Measurements from ENCODE around the gene CAPZB.

The CAPZB gene

DNA sequence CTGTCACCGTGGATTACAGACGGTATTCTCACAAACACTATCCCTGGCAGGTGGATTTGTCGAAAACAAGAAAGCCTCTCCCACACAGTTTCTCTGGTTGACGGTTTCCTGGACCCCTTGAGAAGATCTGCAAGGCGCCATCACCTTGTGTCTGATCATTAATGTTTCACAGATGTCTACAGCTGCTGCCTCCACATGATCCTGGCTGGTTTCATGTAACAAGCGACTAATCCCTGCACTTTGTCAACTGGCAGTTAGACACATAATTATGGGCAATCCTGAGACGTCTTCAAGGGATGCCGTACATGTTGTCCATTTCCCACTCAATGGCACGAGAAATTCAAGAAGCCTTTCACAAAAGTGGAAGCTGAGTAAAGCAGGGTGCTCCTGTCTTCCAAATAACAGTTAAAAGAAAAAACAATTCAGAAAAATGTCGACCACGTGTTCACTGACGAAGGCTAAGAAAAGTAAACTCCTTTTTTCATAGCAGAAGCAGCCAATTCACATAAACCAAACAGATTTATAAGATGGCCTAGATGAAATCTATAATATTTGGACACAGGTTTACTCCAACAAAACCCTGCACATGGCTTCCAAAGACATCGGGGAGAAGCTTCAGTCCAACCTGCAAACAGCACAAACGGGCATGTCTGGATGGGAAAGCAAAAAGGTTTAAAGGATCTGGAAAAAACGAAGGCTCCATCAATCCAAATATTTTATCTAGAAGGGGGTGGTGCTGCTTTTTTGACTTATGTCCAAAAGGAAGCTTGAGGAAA lies 52.2 kb downstream of the CAPZB start:
- TF ChIP-seq, protein P1, sequence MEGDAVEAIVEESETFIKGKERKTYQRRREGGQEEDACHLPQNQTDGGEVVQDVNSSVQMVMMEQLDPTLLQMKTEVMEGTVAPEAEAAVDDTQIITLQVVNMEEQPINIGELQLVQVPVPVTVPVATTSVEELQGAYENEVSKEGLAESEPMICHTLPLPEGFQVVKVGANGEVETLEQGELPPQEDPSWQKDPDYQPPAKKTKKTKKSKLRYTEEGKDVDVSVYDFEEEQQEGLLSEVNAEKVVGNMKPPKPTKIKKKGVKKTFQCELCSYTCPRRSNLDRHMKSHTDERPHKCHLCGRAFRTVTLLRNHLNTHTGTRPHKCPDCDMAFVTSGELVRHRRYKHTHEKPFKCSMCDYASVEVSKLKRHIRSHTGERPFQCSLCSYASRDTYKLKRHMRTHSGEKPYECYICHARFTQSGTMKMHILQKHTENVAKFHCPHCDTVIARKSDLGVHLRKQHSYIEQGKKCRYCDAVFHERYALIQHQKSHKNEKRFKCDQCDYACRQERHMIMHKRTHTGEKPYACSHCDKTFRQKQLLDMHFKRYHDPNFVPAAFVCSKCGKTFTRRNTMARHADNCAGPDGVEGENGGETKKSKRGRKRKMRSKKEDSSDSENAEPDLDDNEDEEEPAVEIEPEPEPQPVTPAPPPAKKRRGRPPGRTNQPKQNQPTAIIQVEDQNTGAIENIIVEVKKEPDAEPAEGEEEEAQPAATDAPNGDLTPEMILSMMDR (IDR thresholded peaks at IDR 0.05): no peak

DNA sequence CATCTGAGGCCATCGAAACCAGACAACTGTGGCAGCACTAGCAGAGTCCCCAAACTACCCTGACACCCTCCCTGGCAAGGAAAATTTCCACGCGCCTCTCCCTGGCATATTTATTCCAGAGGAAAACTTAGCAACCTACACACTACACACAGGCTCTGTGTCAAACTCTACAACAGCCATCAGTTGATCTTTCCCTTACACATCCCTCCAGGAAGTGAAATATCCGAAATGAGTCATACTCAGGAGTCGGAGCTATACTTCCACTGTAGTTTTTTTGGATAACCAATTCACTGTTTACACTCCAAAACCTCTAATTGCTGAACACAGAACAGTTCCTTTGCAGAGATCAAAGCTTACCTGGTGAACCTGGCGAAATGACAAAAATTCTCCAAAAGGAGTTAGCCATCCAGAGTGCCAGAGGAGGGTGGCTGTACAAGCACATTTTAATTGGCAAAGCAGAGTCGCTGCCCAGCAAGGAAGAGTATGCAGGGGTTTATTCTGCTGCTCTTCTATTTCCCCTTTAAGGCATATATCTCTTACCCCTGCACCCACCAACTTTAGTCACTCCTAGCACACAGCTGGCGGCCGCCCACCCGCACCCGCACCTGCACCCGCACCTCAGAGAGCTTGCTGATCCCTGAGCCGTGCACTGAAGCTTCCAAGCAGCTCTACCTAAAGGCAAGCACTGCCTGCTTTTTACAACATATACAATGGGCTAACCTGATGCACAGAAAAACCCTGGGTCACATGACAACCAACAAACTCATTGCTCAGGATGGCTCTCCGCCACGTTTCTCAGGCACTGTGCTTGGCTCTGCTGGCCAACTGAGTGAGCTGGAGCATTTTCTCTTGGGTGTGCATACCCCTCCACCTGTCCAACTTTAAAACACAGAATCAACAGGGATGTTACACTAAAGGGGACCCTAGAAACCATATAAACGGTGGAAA lies 54.9 kb downstream of the CAPZB start:
- TF ChIP-seq, protein P1 (IDR thresholded peaks at IDR 0.05): no peak

DNA sequence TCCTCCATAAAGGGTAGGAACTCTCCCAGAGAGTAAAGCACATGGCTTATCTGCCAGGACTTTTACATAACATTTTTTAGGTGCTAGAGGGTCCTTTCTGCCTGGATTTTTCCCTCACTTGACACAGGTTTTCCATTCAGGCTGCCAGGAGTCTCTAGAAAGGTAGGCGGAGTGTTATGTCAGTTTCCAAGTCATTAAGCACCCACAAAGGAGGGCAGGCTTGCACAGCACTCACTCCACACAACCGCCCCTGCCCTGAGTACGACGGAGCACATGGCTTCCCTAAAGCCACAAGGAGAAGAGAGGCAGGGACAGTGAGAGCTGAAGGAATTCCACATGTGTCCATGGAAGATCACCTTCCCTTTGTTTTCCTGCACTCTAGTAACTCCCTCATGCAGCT lies 55.7 kb downstream of the CAPZB start:
- TF ChIP-seq, protein P1 (IDR thresholded peaks at IDR 0.05): no peak

DNA sequence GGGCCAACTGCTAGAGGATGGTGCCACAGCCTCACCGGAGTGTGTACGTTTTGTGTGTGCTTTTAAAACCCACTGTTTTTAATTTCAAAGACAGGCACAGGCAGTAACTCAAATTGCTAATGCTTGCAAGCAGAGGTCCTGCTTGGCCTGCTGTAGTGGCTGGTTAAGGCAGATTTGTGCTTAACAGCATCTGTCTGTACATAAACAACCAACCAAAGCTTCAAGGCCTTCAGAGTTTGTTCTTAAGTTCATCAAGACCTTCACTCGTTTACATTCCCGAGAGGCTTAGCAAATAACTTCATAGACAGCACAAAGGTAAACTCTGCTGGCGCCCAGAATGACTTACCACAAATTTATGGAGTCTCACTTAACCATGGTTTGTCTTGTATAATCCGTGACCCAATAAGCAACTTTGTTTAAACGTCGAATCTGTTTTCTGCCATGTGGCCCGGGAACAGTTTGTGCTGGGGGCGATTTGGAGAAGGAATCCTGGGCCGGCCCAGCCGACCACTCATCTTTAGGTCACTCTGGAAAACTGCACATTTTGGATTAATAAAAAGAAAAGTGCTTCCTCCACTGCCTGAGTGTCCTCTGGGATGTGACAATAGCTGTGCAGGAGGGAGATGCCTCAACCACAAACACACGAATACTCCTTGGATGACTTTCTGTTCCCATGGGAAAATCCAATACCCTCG lies 58.1 kb downstream of the CAPZB start:
- TF ChIP-seq, protein P1 (IDR thresholded peaks at IDR 0.05): no peak

DNA sequence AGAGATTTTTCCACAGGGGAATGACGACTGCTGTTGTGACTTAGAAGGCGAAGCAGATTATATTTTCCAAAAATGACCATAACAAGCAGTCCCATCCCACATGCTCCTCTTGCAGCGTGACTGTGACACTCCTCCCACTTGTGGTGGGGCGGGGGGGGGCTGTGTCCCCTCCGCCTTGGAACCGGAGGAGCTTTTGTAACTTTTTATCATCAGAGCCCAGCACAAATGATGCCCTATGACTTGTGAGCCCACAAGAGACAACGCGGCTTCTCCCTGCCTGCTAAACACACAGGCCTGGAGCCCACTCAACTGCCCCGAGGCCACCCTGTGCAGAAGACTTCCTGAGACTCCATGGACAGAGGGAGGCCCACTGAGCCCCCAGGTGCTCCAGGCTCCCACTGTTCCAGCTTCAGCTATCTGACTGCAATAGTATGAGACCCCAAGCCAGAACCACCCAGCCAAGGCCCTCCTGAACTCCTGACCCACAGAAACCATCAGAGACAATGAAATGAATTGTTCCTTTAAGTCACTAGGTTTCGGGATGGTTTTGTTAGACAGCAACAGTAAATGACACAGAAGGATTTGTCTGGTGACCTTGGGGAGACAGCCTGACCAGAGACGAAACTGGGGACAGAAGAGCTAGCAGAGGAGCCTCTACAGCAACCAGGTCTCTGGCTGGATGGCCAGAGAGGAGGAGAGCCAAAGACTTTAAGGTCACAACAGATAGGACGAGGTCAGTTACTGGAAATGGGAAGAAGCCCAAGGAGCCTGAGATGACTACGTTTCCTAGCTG lies 58.8 kb downstream of the CAPZB start:
- TF ChIP-seq, protein P1 (IDR thresholded peaks at IDR 0.05): no peak

DNA sequence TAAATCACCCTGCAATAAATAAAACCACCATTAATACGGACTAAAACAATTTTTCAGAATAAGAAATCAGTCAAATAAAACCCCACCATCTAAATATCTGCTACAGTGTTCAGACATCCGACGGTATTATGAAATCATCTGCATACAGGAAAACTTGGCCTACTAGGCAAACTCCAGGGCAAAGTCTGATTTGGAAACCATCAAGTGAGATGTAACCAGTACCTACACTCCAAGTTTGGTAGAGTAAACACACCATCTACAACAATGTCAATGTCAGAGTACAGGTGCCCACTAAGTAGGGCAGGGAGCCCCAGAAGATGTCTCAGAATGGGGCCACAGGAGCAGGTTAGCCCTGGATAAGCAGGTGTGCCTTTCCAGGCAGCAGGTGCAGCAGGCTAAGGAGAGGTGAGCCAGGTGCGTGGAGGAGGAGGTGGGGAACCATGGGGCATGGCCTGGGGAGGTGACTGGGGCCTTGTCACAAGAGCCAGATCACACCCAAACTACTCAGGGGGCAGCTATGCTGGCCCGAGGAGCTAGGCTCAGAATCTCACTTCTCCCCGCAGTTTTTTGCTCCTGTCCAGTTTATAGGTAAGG lies 59.6 kb downstream of the CAPZB start:
- TF ChIP-seq, protein P1 (IDR thresholded peaks at IDR 0.05): no peak
